Adrenal gland (tissue), 5 donors: Measurements from ENCODE around the gene TBXA2R.

Source experiments
- CTCF ChIP-seq, 6 experiments: fragments of 450-650 bp in 4 of 6; fragments of 200-600 bp in 2 of 6; sonication (generic) in 1 of 6; IDR thresholded peaks; 1 replicate in 5 of 6; 2 replicates in 1 of 6; pipeline versions ENCODE4 v1.5.1 to v1.8.0; 2016 to 2021; ENCODE audit warnings: antibody characterized with exemption in 6 of 6, mild to moderate bottlenecking in 2 of 6, moderate library complexity in 1 of 6
- POLR2A ChIP-seq, 2 donors: fragments of 450-650 bp; IDR thresholded peaks; one replicate each; pipeline ENCODE4 v1.6.1; 2017; ENCODE audit warnings: antibody characterized with exemption in 2 of 2, mild to moderate bottlenecking in 2 of 2, moderate library complexity in 1 of 2
- donor health status: DM: no; HTN: no; CAD: no.

DNA sequence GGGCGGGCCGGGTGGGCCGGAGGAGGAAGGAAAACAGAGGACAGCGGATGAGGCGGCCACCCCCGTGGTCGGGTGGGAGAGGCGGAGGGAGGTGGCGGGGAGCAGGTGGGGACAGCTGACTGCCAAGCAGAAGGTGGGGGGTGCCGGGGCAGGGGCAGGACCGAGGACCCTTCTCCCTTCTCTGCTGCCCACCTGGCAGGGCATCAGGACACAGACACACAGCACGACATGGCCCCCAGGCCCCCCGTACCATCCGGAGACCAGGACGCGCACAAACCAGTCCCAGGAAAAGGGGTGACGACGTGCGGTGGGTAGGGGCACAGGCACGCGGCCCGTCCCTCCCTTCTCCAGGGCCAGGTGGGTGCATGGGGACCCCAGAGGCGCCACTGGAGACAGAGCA is 30.9 kb upstream of the TBXA2R start:
- TF ChIP-seq CTCF (IDR thresholded peaks at IDR 0.05) (no peak), POLR2A (IDR thresholded peaks at IDR 0.05) (no peak)
